ENCODE data around the gene TEX13B. TPM values are rescaled to one million over a fixed set of nuclear protein-coding genes. Genes with fewer than 3 reads are reported as not detected.

TEX13B gene
- total and polyA plus RNA-seq, 2 donors (not counting 3 experiments of a cell fraction or from before 2014, with no cell fraction given) = not detected

DNA sequence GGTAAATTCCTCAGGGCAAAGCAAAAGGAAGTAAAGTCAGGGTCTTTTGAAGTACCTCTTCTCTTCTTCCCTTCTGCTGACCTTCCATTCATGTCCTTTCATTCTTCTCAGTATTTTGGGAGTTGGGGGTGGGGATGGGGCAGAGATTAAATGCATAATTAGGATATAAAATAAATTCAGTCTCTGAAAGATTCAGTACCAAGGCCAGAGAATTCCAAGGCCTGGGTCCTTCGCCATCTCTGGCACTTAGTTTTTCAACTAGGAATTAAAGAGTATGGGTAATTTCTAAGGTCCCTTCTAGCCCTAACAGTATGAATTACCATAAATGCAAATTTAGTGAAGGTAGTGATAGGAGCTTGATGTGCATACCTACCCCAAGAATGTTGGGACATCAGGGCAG is 47.9 kb downstream of the TEX13B start:
- TF ChIP-seq FOS (IDR thresholded peaks at IDR 0.05; ENCODE audit: borderline replicate concordance, insufficient read depth, low read length) (no peak), GATA2 (IDR thresholded peaks at IDR 0.05; ENCODE audit: insufficient read depth, insufficient read length, low read depth, low read length) (no peak), JUN (IDR thresholded peaks at IDR 0.05; ENCODE audit: borderline replicate concordance, insufficient read depth, insufficient read length, low read depth) (no peak), POLR2A (IDR thresholded peaks at IDR 0.05; ENCODE audit: low read depth, low read length) (no peak), MYC (IDR thresholded peaks at IDR 0.05; ENCODE audit: low read depth, low read length) (no peak), EZH2 (IDR thresholded peaks at IDR 0.05; ENCODE audit: borderline replicate concordance, low read depth, low read length, severe bottlenecking) (no peak), POLR2AphosphoS5 (IDR thresholded peaks at IDR 0.05; ENCODE audit: insufficient read depth, low read depth, low read length) (no peak)
- TF ChIP-seq, protein P1, sequence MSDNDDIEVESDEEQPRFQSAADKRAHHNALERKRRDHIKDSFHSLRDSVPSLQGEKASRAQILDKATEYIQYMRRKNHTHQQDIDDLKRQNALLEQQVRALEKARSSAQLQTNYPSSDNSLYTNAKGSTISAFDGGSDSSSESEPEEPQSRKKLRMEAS (IDR thresholded peaks at IDR 0.05; ENCODE audit: insufficient read depth, insufficient read length) = no peak
- TF ChIP-seq, protein P2, sequence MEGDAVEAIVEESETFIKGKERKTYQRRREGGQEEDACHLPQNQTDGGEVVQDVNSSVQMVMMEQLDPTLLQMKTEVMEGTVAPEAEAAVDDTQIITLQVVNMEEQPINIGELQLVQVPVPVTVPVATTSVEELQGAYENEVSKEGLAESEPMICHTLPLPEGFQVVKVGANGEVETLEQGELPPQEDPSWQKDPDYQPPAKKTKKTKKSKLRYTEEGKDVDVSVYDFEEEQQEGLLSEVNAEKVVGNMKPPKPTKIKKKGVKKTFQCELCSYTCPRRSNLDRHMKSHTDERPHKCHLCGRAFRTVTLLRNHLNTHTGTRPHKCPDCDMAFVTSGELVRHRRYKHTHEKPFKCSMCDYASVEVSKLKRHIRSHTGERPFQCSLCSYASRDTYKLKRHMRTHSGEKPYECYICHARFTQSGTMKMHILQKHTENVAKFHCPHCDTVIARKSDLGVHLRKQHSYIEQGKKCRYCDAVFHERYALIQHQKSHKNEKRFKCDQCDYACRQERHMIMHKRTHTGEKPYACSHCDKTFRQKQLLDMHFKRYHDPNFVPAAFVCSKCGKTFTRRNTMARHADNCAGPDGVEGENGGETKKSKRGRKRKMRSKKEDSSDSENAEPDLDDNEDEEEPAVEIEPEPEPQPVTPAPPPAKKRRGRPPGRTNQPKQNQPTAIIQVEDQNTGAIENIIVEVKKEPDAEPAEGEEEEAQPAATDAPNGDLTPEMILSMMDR (IDR thresholded peaks at IDR 0.05; ENCODE audit: extremely low read depth in 1 of 2, insufficient read depth in 1 of 2, low read depth in 1 of 2, low read length in 2 of 2) = no peak
- dilution Hi-C loops (cut with MboI; ENCODE audit: extremely low pct_ligation_motif_present, low sequenced_read_pairs) (no loop called here), intact Hi-C loops (cut with micrococcal nuclease) (no loop called here)
- Histone ChIP-seq H3K4me2 (ENCODE audit: insufficient read depth, low read length) (no peak overlapping the region), H3K27ac (ENCODE audit: insufficient read depth, low read depth, low read length) (no peak overlapping the region), H2AFZ (ENCODE audit: low read depth, low read length) (no peak overlapping the region), H3K9me1 (replicated peaks; ENCODE audit: control insufficient read depth, extremely low read depth, insufficient read depth, low read length) (no peaks in the 10 kb centered on the region), H3K4me3 (replicated peaks in 1 of 3; ENCODE audit: insufficient read depth in 1 of 3, low read depth in 1 of 3, low read length in 3 of 3) (no peak overlapping the region), H3K27me3 (ENCODE audit: control insufficient read depth in 2 of 2, insufficient read depth in 2 of 2, low read length in 2 of 2) (no peaks in the 10 kb centered on the region), H4K20me1 (replicated peaks; ENCODE audit: control insufficient read depth, extremely low read depth, insufficient read depth, low read length) (no peaks in the 10 kb centered on the region), H3K9me3 (replicated peaks; ENCODE audit: control insufficient read depth, insufficient read depth, low read length) (no peaks in the 10 kb centered on the region), H3K79me2 (ENCODE audit: control insufficient read depth, insufficient read depth, low read length) (no peaks in the 10 kb centered on the region), H3K36me3 (ENCODE audit: control insufficient read depth in 2 of 2, extremely low read depth in 1 of 2, insufficient read depth in 2 of 2, low read length in 2 of 2) (no peaks in the 10 kb centered on the region), H3K9ac (replicated peaks; ENCODE audit: extremely low read depth, insufficient read depth, low read length) (no peak overlapping the region), H3K4me1 (ENCODE audit: control insufficient read depth, extremely low read depth, insufficient read depth, low read length) (peaks cover 7% of the 10 kb centered on the region)
- CTCF ChIA-PET = no interaction called here
- DNase-seq (ENCODE audit: low read depth, low spot score) (no peak), FAIRE-seq (no peak)
- no TSS peak for BruUV-seq (replicated peaks)
- POLR2A ChIA-PET = no interaction called here

Other genes starting within 250 kb of the TEX13B start
- gene TSC22D3, start 206.6 kb downstream of the TEX13B start, total RNA-seq = 21.1 and 29.1 TPM in 2 replicates
- gene TSC22D3, start 206.6 kb downstream of the TEX13B start, polyA plus RNA-seq = 24.7 and 37.4 TPM in 2 replicates
- gene NCBP2L, start 204.6 kb downstream of the TEX13B start, total RNA-seq = not detected in 2 replicates
- gene NCBP2L, start 204.6 kb downstream of the TEX13B start, polyA plus RNA-seq = not detected in 2 replicates
- 23.0 and 25.3 TPM in 2 replicates for gene MID2, start 156.5 kb downstream of the TEX13B start, total RNA-seq
- 16.4 and 19.8 TPM in 2 replicates for gene MID2, start 156.5 kb downstream of the TEX13B start, polyA plus RNA-seq
- gene VSIG1, start 62.7 kb upstream of the TEX13B start, total RNA-seq = 2.1 and 2.6 TPM in 2 replicates
- 1.5 and 3.5 TPM in 2 replicates for gene VSIG1, start 62.7 kb upstream of the TEX13B start, polyA plus RNA-seq
- gene PSMD10, start 109.2 kb upstream of the TEX13B start, total RNA-seq = 71.9 and 82.7 TPM in 2 replicates
- gene PSMD10, start 109.2 kb upstream of the TEX13B start, polyA plus RNA-seq = 72.5 and 93.8 TPM in 2 replicates
- 27.7 and 28.7 TPM in 2 replicates for gene ATG4A, start 109.4 kb upstream of the TEX13B start, total RNA-seq
- 10.9 and 13.2 TPM in 2 replicates for gene ATG4A, start 109.4 kb upstream of the TEX13B start, polyA plus RNA-seq